ENCODE results near the gene ERCC8.

Gene ERCC8

DNA sequence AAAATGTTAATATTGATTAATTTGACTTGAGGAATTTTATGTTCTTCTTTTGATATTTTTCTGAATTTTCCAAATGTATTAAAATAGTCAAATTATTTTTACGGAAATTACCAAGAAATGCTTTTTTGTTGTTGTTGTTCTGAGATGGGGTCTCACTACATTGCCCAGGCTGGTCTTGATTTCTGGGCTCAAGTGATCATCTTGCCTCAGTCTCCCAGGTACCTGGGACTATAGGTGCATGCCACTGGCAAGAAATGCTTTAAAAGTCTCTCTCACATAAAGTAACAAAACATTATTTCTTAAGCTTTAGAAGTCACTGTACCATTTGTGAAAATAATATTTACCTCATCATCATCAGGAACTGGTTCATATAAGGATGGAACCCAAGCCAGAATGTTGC, 57.8 kb downstream of the ERCC8 start:
- Histone ChIP-seq H4K20me1 (ENCODE audit: insufficient read depth, low read length, poor library complexity, severe bottlenecking) (no peaks in the 10 kb centered on the region), H2AFZ (ENCODE audit: low read length) (no peak overlapping the region), H3K4me3 (ENCODE audit: low read length, poor library complexity, severe bottlenecking) (no peak overlapping the region), H3K9me2 (replicated peaks; ENCODE audit: low read depth, low read length) (no peaks in the 10 kb centered on the region), H3F3A (ENCODE audit: low read depth) (no peaks in the 10 kb centered on the region), H3K79me2 (ENCODE audit: insufficient read depth, low read length) (no peaks in the 10 kb centered on the region), H3K27me3 (ENCODE audit: insufficient read depth, low read length, poor library complexity, severe bottlenecking) (no peaks in the 10 kb centered on the region), H3K4me1 (ENCODE audit: insufficient read depth, low read length, poor library complexity, severe bottlenecking) (no peaks in the 10 kb centered on the region), H3K36me3 (ENCODE audit: insufficient read depth, low read length) (no peaks in the 10 kb centered on the region), H3K9ac (ENCODE audit: low read depth, low read length, poor library complexity, severe bottlenecking) (no peak overlapping the region), H3K4me2 (ENCODE audit: low read depth, low read length, poor library complexity, severe bottlenecking) (no peak overlapping the region), H3K9me3 (ENCODE audit: insufficient read depth, low read depth, low read length) (no peaks in the 10 kb centered on the region)
- TF ChIP-seq, protein P1, sequence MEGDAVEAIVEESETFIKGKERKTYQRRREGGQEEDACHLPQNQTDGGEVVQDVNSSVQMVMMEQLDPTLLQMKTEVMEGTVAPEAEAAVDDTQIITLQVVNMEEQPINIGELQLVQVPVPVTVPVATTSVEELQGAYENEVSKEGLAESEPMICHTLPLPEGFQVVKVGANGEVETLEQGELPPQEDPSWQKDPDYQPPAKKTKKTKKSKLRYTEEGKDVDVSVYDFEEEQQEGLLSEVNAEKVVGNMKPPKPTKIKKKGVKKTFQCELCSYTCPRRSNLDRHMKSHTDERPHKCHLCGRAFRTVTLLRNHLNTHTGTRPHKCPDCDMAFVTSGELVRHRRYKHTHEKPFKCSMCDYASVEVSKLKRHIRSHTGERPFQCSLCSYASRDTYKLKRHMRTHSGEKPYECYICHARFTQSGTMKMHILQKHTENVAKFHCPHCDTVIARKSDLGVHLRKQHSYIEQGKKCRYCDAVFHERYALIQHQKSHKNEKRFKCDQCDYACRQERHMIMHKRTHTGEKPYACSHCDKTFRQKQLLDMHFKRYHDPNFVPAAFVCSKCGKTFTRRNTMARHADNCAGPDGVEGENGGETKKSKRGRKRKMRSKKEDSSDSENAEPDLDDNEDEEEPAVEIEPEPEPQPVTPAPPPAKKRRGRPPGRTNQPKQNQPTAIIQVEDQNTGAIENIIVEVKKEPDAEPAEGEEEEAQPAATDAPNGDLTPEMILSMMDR (conservative IDR thresholded peaks at IDR 0.05; ENCODE audit: low read length) = no peak
- no peak for TF ChIP-seq EZH2phosphoT487 (IDR thresholded peaks at IDR 0.05; ENCODE audit: borderline replicate concordance)

DNA sequence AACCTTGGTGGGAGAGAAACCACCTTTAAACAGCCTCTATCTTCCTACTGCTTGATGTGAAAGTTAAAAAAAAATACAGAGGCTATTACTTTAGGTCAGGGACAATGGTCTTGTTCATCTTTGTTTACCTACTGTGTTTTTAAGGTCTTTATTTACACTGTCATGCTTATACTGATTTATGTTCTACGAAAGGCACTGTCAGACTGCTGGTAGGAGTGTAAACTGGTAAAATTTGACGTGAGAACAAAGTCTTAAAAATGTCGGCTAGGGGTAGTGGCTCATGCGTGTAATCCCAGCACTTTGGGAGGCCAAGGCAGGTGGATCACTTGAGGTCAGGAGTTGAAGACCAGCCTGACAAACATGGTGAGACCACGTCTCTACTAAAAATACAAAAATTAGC, 58.7 kb downstream of the ERCC8 start:
- Histone ChIP-seq H3K4me3 (ENCODE audit: low read length, poor library complexity, severe bottlenecking) (no peak overlapping the region), H3K27me3 (ENCODE audit: insufficient read depth, low read length, poor library complexity, severe bottlenecking) (no peaks in the 10 kb centered on the region), H3K79me2 (ENCODE audit: insufficient read depth, low read length) (no peaks in the 10 kb centered on the region), H3F3A (ENCODE audit: low read depth) (no peaks in the 10 kb centered on the region), H4K20me1 (ENCODE audit: insufficient read depth, low read length, poor library complexity, severe bottlenecking) (no peaks in the 10 kb centered on the region), H3K36me3 (ENCODE audit: insufficient read depth, low read length) (no peaks in the 10 kb centered on the region), H3K9ac (ENCODE audit: low read depth, low read length, poor library complexity, severe bottlenecking) (no peak overlapping the region), H3K9me2 (replicated peaks; ENCODE audit: low read depth, low read length) (no peaks in the 10 kb centered on the region), H3K9me3 (ENCODE audit: insufficient read depth, low read depth, low read length) (no peaks in the 10 kb centered on the region), H2AFZ (ENCODE audit: low read length) (no peak overlapping the region), H3K4me1 (ENCODE audit: insufficient read depth, low read length, poor library complexity, severe bottlenecking) (no peaks in the 10 kb centered on the region), H3K4me2 (ENCODE audit: low read depth, low read length, poor library complexity, severe bottlenecking) (no peak overlapping the region)
- no peak for TF ChIP-seq EZH2phosphoT487 (IDR thresholded peaks at IDR 0.05; ENCODE audit: borderline replicate concordance)
- TF ChIP-seq, protein P1 (conservative IDR thresholded peaks at IDR 0.05; ENCODE audit: low read length) = no peak

DNA sequence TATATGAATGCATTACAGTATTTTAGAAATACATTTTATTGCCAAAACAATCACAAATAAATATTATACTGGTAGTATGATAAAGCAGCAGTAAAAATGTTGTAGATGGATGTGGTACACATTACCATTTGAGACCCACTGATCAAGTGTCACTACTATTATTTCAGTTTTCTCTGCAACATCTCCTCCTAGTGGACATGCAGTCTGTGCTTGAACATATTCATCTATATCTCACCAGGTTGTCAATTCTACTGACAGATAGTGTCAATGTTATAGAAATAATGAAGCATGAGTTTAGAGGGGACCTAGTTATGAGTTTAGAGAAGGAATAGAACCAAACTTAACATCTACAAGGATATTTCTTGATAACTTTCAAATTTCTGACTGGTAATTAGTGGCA, 61.6 kb downstream of the ERCC8 start:
- Histone ChIP-seq H3K36me3 (ENCODE audit: insufficient read depth, low read length) (no peaks in the 10 kb centered on the region), H3K9ac (ENCODE audit: low read depth, low read length, poor library complexity, severe bottlenecking) (no peak overlapping the region), H3K9me3 (ENCODE audit: insufficient read depth, low read depth, low read length) (no peaks in the 10 kb centered on the region), H4K20me1 (ENCODE audit: insufficient read depth, low read length, poor library complexity, severe bottlenecking) (no peaks in the 10 kb centered on the region), H3K27me3 (ENCODE audit: insufficient read depth, low read length, poor library complexity, severe bottlenecking) (no peaks in the 10 kb centered on the region), H3F3A (ENCODE audit: low read depth) (no peaks in the 10 kb centered on the region), H3K4me3 (ENCODE audit: low read length, poor library complexity, severe bottlenecking) (no peak overlapping the region), H3K4me1 (ENCODE audit: insufficient read depth, low read length, poor library complexity, severe bottlenecking) (no peaks in the 10 kb centered on the region), H3K79me2 (ENCODE audit: insufficient read depth, low read length) (no peaks in the 10 kb centered on the region), H2AFZ (ENCODE audit: low read length) (no peak overlapping the region), H3K4me2 (ENCODE audit: low read depth, low read length, poor library complexity, severe bottlenecking) (no peak overlapping the region), H3K9me2 (replicated peaks; ENCODE audit: low read depth, low read length) (no peaks in the 10 kb centered on the region)
- no peak for TF ChIP-seq EZH2phosphoT487 (IDR thresholded peaks at IDR 0.05; ENCODE audit: borderline replicate concordance)
- TF ChIP-seq, protein P1 (conservative IDR thresholded peaks at IDR 0.05; ENCODE audit: low read length) = peak; percentile 74
